ENCODE measurements around the gene ASB8. TPM values are rescaled to one million over a fixed set of nuclear protein-coding genes. Genes with fewer than 3 reads are reported as not detected.

ASB8 gene
- 10 to 100 TPM; 30.9 to 41.8 (median 34.6) TPM for total RNA-seq (2021; fragmentation: NEBNext Ultra II Directional; extraction: Animal tissue kit (Norgen Biotek cat#: 25700))
- long read RNA-seq, transcript ASB8-201 (4 exons, 2,615 nt), result major isoform, 26 of 43 reads
- long read RNA-seq, transcript ASB8-205 (4 exons, 2,610 nt), result minor isoform, 7 of 43 reads
- long read RNA-seq, partial matches to known transcripts, result 1 of 43 reads
- long read RNA-seq, other reads (novel, unspliced or antisense), result 5 of 43 reads

- H3K36me3 Mint-ChIP-seq (ENCODE audit: low read depth), result peaks cover 10% of the 10 kb centered on the region; the same call in 1 of the 2 replicates
- H3K27ac Mint-ChIP-seq, result peak within 1 kb of the TSS; percentile 91
- peak within 1 kb of the TSS; percentile 96 for H3K4me3 Mint-ChIP-seq
- DNase-seq, result peak; percentile 96
- peaks cover 5% of the 10 kb centered on the region; the same call in 1 of the 2 replicates for H3K27me3 Mint-ChIP-seq (ENCODE audit: insufficient read depth)
- H3K4me1 Mint-ChIP-seq (ENCODE audit: low read depth), result peaks cover 42% of the 10 kb centered on the region
- TF ChIP-seq CTCF (IDR thresholded peaks at IDR 0.05), result peak; percentile 69
- no peaks in the 10 kb centered on the region for H3K9me3 Mint-ChIP-seq
Measured at GRCh38 chr12:48157018-48157888, at the start of gene ASB8. Gene ASB8, minus strand, starts transcription at chr12:48157515. Its CDS starts 4,019 bp downstream, at chr12:48153496.

GRCh38 chr12:48203192-48203591 lies 45.9 kb upstream of the ASB8 start, which contains the start of gene OR10AD1:
Gene OR10AD1, minus strand, starts transcription at chr12:48203292. Its CDS starts 0 bp downstream, at chr12:48203292.
- no peak for TF ChIP-seq CTCF (IDR thresholded peaks at IDR 0.05)
- no peak for DNase-seq
- Mint-ChIP-seq H3K4me1 (ENCODE audit: low read depth) (peaks cover 20% of the 10 kb centered on the region), H3K36me3 (ENCODE audit: low read depth) (peaks cover 6% of the 10 kb centered on the region), H3K9me3 (peaks cover 18% of the 10 kb centered on the region), H3K27ac (no peak within 1 kb of the TSS), H3K27me3 (ENCODE audit: insufficient read depth) (peaks cover 8% of the 10 kb centered on the region), H3K4me3 (no peak within 1 kb of the TSS)

GRCh38 chr12:48202766-48203165 lies 45.5 kb upstream of the ASB8 start:
- no peak for DNase-seq
- Mint-ChIP-seq H3K4me3 (no peak overlapping the region), H3K36me3 (ENCODE audit: low read depth) (peaks cover 6% of the 10 kb centered on the region), H3K4me1 (ENCODE audit: low read depth) (peaks cover 23% of the 10 kb centered on the region), H3K9me3 (peaks cover 16% of the 10 kb centered on the region), H3K27me3 (ENCODE audit: insufficient read depth) (peaks cover 8% of the 10 kb centered on the region), H3K27ac (no peak overlapping the region)
- TF ChIP-seq CTCF (IDR thresholded peaks at IDR 0.05), result no peak

GRCh38 chr12:48201516-48201915 lies 44.2 kb upstream of the ASB8 start:
- no peak for TF ChIP-seq CTCF (IDR thresholded peaks at IDR 0.05)
- peaks cover 30% of the 10 kb centered on the region for H3K4me1 Mint-ChIP-seq (ENCODE audit: low read depth)
- peaks cover 4% of the 10 kb centered on the region for H3K9me3 Mint-ChIP-seq
- no peak for DNase-seq
- H3K27ac Mint-ChIP-seq, result no peak overlapping the region
- H3K36me3 Mint-ChIP-seq (ENCODE audit: low read depth), result peaks cover 3% of the 10 kb centered on the region
- no peak overlapping the region for H3K4me3 Mint-ChIP-seq
- H3K27me3 Mint-ChIP-seq (ENCODE audit: insufficient read depth), result peaks cover 8% of the 10 kb centered on the region

- DNase-seq, result no peak
- H3K9me3 Mint-ChIP-seq, result no peaks in the 10 kb centered on the region
- H3K36me3 Mint-ChIP-seq (ENCODE audit: low read depth), result no peaks in the 10 kb centered on the region; the same call in 1 of the 2 replicates
- no peak overlapping the region for H3K27ac Mint-ChIP-seq
- no peak overlapping the region for H3K4me3 Mint-ChIP-seq
- peaks cover 8% of the 10 kb centered on the region for H3K27me3 Mint-ChIP-seq (ENCODE audit: insufficient read depth)
- TF ChIP-seq CTCF (IDR thresholded peaks at IDR 0.05), result no peak
- H3K4me1 Mint-ChIP-seq (ENCODE audit: low read depth), result peaks cover 30% of the 10 kb centered on the region
Measured at GRCh38 chr12:48201091-48201490, 43.8 kb upstream of the ASB8 start.

Measured in HFFc6 (cell line).